ENCODE measurements around the gene OR7G3. TPM values are rescaled to one million over a fixed set of nuclear protein-coding genes. Genes with fewer than 3 reads are reported as not detected.
A peak's percentile ranks its signal among the peaks of the same experiment; 100 is the strongest.

Gene OR7G3
- total and polyA plus RNA-seq, 2 donors (not counting 1 experiment from before 2014, with no cell fraction given): not detected

GRCh38 chr19:9139609-9140158 is 12.9 kb upstream of the OR7G3 start:
- Histone ChIP-seq H2AFZ (ENCODE audit: insufficient read depth, low read depth, low read length, poor library complexity, severe bottlenecking) (peak overlapping the region; percentile 84), H3K4me1 (ENCODE audit: control insufficient read depth in 2 of 2, insufficient read depth in 2 of 2, low read length in 2 of 2) (peaks cover 13 to 15% of the 10 kb centered on the region in 2 donors), H3K9me3 (ENCODE audit: control extremely low read depth in 1 of 3, control insufficient read depth in 2 of 3, insufficient read depth in 1 of 3, low read length in 2 of 3) (peaks cover 3 to 4% (median 3%) of the 10 kb centered on the region in 3 donors), H4K20me1 (ENCODE audit: control insufficient read depth, insufficient read depth, low read length, poor library complexity, severe bottlenecking) (no peaks in the 10 kb centered on the region), H3K9ac (ENCODE audit: low read length) (peak overlapping the region; percentile 99), H3K36me3 (replicated peaks in 1 of 2; ENCODE audit: control extremely low read depth in 1 of 2, control insufficient read depth in 1 of 2, extremely low read depth in 1 of 2, insufficient read depth in 2 of 2, low read length in 1 of 2) (no peaks in the 10 kb centered on the region), H3K79me2 (ENCODE audit: control insufficient read depth, insufficient read depth, low read length) (peaks cover 49% of the 10 kb centered on the region), H3K4me2 (replicated peaks; ENCODE audit: low read depth, low read length, poor library complexity, severe bottlenecking) (peak overlapping the region; percentile 76), H3K4me3 (ENCODE audit: control extremely low read depth in 1 of 5, extremely low read depth in 1 of 5, insufficient read depth in 1 of 5, low read depth in 2 of 5, low read length in 4 of 5) (peak overlapping the region; percentile 70 to 99 (median 97)), H3K27ac (ENCODE audit: low read length in 2 of 2) (peak overlapping the region; percentile 86 to 90), H3K27me3 (replicated peaks in 1 of 4; ENCODE audit: control extremely low read depth in 1 of 4, control insufficient read depth in 3 of 4, insufficient read depth in 4 of 4, low read length in 3 of 4) (no peaks in the 10 kb centered on the region)
- Mint-ChIP-seq H3K4me3 (peak overlapping the region; percentile 98), H3K9me3 (ENCODE audit: insufficient read depth) (peaks cover 1% of the 10 kb centered on the region), H3K27me3 (peaks cover 3% of the 10 kb centered on the region), H3K4me1 (peaks cover 32% of the 10 kb centered on the region), H3K27ac (peak overlapping the region; percentile 97)
- CTCF ChIA-PET: interaction anchor here (1.5 kb wide), 1 partner anchor 65 kb away, joined by 4 read pairs; no protein-coding TSS in a partner anchor
- TF ChIP-seq EZH2 (IDR thresholded peaks at IDR 0.05; ENCODE audit: borderline replicate concordance, insufficient read depth, low read depth, low read length, poor library complexity, severe bottlenecking): no peak
- TF ChIP-seq CTCF (IDR thresholded peaks at IDR 0.05): no peak
- POLR2A ChIA-PET: no interaction called here
- ATAC-seq (ENCODE audit: low read depth) (no peak), DNase-seq (no peak)
- 29% methylated on average over 3 of the region's 8 CpGs for WGBS (ENCODE audit: insufficient coverage)
- intact Hi-C loops (cut with micrococcal nuclease): loop anchor here (1.0 to 5.0 kb wide), 4 partner anchors 170 to 483 kb away; partner anchors contain the start of genes ZNF121, ZNF559, ZNF561 and ZNF699

- H3K27ac ChIP-seq (ENCODE audit: low read length in 2 of 2): no peak overlapping the region
- H3K36me3 ChIP-seq (replicated peaks in 1 of 2; ENCODE audit: control extremely low read depth in 1 of 2, control insufficient read depth in 1 of 2, extremely low read depth in 1 of 2, insufficient read depth in 2 of 2, low read length in 1 of 2): no peaks in the 10 kb centered on the region
- Mint-ChIP-seq H3K27me3 (peaks cover 3% of the 10 kb centered on the region), H3K4me3 (no peak overlapping the region), H3K9me3 (ENCODE audit: insufficient read depth) (no peaks in the 10 kb centered on the region), H3K27ac (no peak overlapping the region), H3K4me1 (peaks cover 13% of the 10 kb centered on the region)
- H3K4me1 ChIP-seq (ENCODE audit: control insufficient read depth in 2 of 2, insufficient read depth in 2 of 2, low read length in 2 of 2): peaks cover 4 to 12% of the 10 kb centered on the region in 2 donors
- no peaks in the 10 kb centered on the region for H3K27me3 ChIP-seq (replicated peaks in 1 of 4; ENCODE audit: control extremely low read depth in 1 of 4, control insufficient read depth in 3 of 4, insufficient read depth in 4 of 4, low read length in 3 of 4)
- no peaks in the 10 kb centered on the region for H4K20me1 ChIP-seq (ENCODE audit: control insufficient read depth, insufficient read depth, low read length, poor library complexity, severe bottlenecking)
- no peak overlapping the region for H3K9ac ChIP-seq (ENCODE audit: low read length)
- no peak overlapping the region for H3K4me2 ChIP-seq (replicated peaks; ENCODE audit: low read depth, low read length, poor library complexity, severe bottlenecking)
- no peaks in the 10 kb centered on the region for H3K9me3 ChIP-seq (ENCODE audit: control extremely low read depth in 1 of 3, control insufficient read depth in 2 of 3, insufficient read depth in 1 of 3, low read length in 2 of 3)
- CTCF ChIA-PET: interaction anchor here (0.5 to 0.7 kb wide), 4 partner anchors 10 to 1258 kb away, joined by 3 read pairs; no protein-coding TSS in a partner anchor
- intact Hi-C loops (cut with micrococcal nuclease): no loop called here
- no peaks in the 10 kb centered on the region for H3K79me2 ChIP-seq (ENCODE audit: control insufficient read depth, insufficient read depth, low read length)
- WGBS (ENCODE audit: insufficient coverage): 59% methylated on average over 4 of the region's 5 CpGs
- TF ChIP-seq CTCF (IDR thresholded peaks at IDR 0.05): no peak
- no peak for TF ChIP-seq EZH2 (IDR thresholded peaks at IDR 0.05; ENCODE audit: borderline replicate concordance, insufficient read depth, low read depth, low read length, poor library complexity, severe bottlenecking)
- H3K4me3 ChIP-seq (ENCODE audit: control extremely low read depth in 1 of 5, extremely low read depth in 1 of 5, insufficient read depth in 1 of 5, low read depth in 2 of 5, low read length in 4 of 5): no peak overlapping the region
- DNase-seq: no peak
- POLR2A ChIA-PET: interaction anchor here (0.7 kb wide), 1 partner anchor 953 kb away, joined by 4 read pairs; no protein-coding TSS in a partner anchor
- no peak overlapping the region for H2AFZ ChIP-seq (ENCODE audit: insufficient read depth, low read depth, low read length, poor library complexity, severe bottlenecking)
- no peak for ATAC-seq (ENCODE audit: low read depth)
Measured at GRCh38 chr19:9132422-9132821, 5.7 kb upstream of the OR7G3 start.

Data from B cell (primary cell).